ENCODE results near the gene ITGBL1.

DNA sequence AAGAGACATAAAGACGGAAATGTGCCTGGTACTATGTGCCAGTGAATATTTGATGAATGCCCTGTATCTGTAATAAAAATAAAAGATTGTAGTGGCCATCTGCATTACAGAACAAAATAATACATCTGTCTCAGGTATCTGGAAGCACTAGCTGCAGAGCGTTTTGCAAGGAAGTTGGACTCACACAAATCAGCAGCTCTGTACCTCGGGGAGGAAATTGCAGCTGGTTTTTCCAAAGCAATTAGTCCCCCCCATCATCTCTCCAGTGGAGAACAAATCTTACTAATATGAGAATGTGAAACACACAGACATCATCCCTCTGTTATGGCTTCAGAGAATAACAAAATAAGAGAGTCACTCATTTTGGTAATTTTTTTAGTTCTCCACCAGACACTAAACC lies 245.3 kb downstream of the ITGBL1 start:
- TF ChIP-seq, protein P1, sequence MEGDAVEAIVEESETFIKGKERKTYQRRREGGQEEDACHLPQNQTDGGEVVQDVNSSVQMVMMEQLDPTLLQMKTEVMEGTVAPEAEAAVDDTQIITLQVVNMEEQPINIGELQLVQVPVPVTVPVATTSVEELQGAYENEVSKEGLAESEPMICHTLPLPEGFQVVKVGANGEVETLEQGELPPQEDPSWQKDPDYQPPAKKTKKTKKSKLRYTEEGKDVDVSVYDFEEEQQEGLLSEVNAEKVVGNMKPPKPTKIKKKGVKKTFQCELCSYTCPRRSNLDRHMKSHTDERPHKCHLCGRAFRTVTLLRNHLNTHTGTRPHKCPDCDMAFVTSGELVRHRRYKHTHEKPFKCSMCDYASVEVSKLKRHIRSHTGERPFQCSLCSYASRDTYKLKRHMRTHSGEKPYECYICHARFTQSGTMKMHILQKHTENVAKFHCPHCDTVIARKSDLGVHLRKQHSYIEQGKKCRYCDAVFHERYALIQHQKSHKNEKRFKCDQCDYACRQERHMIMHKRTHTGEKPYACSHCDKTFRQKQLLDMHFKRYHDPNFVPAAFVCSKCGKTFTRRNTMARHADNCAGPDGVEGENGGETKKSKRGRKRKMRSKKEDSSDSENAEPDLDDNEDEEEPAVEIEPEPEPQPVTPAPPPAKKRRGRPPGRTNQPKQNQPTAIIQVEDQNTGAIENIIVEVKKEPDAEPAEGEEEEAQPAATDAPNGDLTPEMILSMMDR (IDR thresholded peaks at IDR 0.05): no peak
- TF ChIP-seq POLR2A (IDR thresholded peaks at IDR 0.05): no peak
